RWPE2 (cell line): ENCODE measurements around the gene CCL17.
A peak's percentile ranks its signal among the peaks of the same experiment; 100 is the strongest.

Source experiments
- ATAC-seq: fragments of 200-7000 bp; cut with Tn5 transposase; 3 replicates; pipeline ENCODE4 v1.9.1; 2021; ENCODE audit warnings: low read depth
- DNase-seq: peaks from one replicate; pipeline ENCODE4 v3.0.0-alpha.2; 2020; ENCODE audit warnings: low spot score
- H3K27ac ChIP-seq: fragments of 450-650 bp; 2 replicates; pipeline ENCODE4 v1.5.1; 2017; ENCODE audit warnings: mild to moderate bottlenecking; ENCODE audit not compliant: poor library complexity, severe bottlenecking
- H3K27me3 ChIP-seq: fragments of 250-450 bp; sonication (Bioruptor Pico); 2 replicates; pipeline ENCODE4 v1.5.1; 2021; ENCODE audit warnings: mild to moderate bottlenecking, moderate library complexity; ENCODE audit not compliant: insufficient read depth, poor library complexity, severe bottlenecking
- H3K36me3 ChIP-seq: fragments of 250-450 bp; sonication (Bioruptor Pico); 2 replicates; pipeline ENCODE4 v1.5.1; 2020; ENCODE audit warnings: low read depth, mild to moderate bottlenecking, moderate library complexity
- H3K4me1 ChIP-seq: fragments of 250-450 bp; sonication (Bioruptor Pico); 2 replicates; pipeline ENCODE4 v1.5.1; 2021; ENCODE audit warnings: mild to moderate bottlenecking, moderate library complexity; ENCODE audit not compliant: insufficient read depth, poor library complexity, severe bottlenecking
- H3K4me3 ChIP-seq: fragments of 250-450 bp; sonication (Bioruptor Pico); 2 replicates; pipeline ENCODE4 v1.5.1; 2021; ENCODE audit warnings: mild to moderate bottlenecking, moderate library complexity; ENCODE audit not compliant: severe bottlenecking
- H3K9me3 ChIP-seq: fragments of 250-450 bp; sonication (Bioruptor Pico); 2 replicates; pipeline ENCODE4 v1.5.1; 2021; ENCODE audit warnings: mild to moderate bottlenecking, moderate library complexity; ENCODE audit not compliant: severe bottlenecking
- TF ChIP-seq, protein P1 (sequence below): fragments of 450-650 bp; IDR thresholded peaks from one replicate; pipeline ENCODE4 v1.5.1; 2017; ENCODE audit warnings: mild to moderate bottlenecking, moderate library complexity; ENCODE audit not compliant: poor library complexity, severe bottlenecking

Gene CCL17

DNA sequence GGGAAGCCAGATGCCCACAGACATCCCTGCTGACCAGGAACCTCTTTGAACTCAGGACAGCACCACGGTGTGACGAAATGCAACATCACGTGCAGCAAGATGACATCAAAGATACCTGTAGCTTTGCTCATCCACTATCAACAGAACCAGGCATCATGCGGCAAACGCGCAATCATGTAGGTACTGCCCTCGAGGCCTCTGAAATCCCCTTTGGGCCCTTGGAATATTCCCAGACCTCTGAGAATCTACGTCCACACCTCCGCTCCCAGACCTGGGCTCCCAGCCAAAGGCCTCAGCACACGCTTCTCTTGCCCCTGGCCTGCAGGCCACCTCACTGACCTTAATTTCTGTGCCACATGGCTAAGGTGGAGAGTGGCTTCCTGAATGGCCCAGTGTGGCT, 25.0 kb upstream of the CCL17 start:
- no peaks in the 10 kb centered on the region for H3K9me3 ChIP-seq
- H3K27ac ChIP-seq, result no peak overlapping the region
- H3K36me3 ChIP-seq, result no peaks in the 10 kb centered on the region
- peak; percentile 8; the same call in 2 of the 3 replicates for ATAC-seq
- peak; percentile 74 for DNase-seq
- H3K27me3 ChIP-seq, result no peaks in the 10 kb centered on the region
- TF ChIP-seq, protein P1, sequence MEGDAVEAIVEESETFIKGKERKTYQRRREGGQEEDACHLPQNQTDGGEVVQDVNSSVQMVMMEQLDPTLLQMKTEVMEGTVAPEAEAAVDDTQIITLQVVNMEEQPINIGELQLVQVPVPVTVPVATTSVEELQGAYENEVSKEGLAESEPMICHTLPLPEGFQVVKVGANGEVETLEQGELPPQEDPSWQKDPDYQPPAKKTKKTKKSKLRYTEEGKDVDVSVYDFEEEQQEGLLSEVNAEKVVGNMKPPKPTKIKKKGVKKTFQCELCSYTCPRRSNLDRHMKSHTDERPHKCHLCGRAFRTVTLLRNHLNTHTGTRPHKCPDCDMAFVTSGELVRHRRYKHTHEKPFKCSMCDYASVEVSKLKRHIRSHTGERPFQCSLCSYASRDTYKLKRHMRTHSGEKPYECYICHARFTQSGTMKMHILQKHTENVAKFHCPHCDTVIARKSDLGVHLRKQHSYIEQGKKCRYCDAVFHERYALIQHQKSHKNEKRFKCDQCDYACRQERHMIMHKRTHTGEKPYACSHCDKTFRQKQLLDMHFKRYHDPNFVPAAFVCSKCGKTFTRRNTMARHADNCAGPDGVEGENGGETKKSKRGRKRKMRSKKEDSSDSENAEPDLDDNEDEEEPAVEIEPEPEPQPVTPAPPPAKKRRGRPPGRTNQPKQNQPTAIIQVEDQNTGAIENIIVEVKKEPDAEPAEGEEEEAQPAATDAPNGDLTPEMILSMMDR, result no peak
- no peak overlapping the region for H3K4me3 ChIP-seq
- H3K4me1 ChIP-seq, result peaks cover 29% of the 10 kb centered on the region

GRCh38 chr16:57380671-57381462, 23.7 kb upstream of the CCL17 start:
- Histone ChIP-seq H3K4me3 (no peak overlapping the region), H3K27me3 (no peaks in the 10 kb centered on the region), H3K4me1 (peaks cover 27% of the 10 kb centered on the region), H3K36me3 (no peaks in the 10 kb centered on the region), H3K9me3 (no peaks in the 10 kb centered on the region), H3K27ac (no peak overlapping the region)
- no peak for DNase-seq
- no peak for ATAC-seq
- TF ChIP-seq, protein P1, result no peak

DNA sequence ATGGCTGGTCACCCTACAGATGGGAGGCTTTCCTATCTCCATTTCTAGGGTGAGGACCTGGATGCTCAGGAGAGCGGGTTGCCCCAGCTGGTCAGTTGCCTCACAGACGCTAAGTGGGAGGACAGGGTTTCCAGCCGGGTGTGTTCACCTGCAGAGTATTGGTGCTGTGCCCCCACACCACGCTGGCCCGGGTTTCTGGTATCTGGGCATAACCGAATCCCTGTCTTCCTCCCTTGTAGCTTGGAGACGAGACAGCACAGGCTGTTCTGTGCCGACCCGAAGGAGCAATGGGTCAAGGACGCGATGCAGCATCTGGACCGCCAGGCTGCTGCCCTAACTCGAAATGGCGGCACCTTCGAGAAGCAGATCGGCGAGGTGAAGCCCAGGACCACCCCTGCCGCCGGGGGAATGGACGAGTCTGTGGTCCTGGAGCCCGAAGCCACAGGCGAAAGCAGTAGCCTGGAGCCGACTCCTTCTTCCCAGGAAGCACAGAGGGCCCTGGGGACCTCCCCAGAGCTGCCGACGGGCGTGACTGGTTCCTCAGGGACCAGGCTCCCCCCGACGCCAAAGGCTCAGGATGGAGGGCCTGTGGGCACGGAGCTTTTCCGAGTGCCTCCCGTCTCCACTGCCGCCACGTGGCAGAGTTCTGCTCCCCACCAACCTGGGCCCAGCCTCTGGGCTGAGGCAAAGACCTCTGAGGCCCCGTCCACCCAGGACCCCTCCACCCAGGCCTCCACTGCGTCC, 22.6 kb upstream of the CCL17 start:
- no peak overlapping the region for H3K4me3 ChIP-seq
- no peaks in the 10 kb centered on the region for H3K9me3 ChIP-seq
- peaks cover 24% of the 10 kb centered on the region for H3K4me1 ChIP-seq
- DNase-seq, result no peak
- H3K27ac ChIP-seq, result no peak overlapping the region
- H3K36me3 ChIP-seq, result no peaks in the 10 kb centered on the region
- TF ChIP-seq, protein P1, result no peak
- no peaks in the 10 kb centered on the region for H3K27me3 ChIP-seq
- no peak for ATAC-seq

DNA sequence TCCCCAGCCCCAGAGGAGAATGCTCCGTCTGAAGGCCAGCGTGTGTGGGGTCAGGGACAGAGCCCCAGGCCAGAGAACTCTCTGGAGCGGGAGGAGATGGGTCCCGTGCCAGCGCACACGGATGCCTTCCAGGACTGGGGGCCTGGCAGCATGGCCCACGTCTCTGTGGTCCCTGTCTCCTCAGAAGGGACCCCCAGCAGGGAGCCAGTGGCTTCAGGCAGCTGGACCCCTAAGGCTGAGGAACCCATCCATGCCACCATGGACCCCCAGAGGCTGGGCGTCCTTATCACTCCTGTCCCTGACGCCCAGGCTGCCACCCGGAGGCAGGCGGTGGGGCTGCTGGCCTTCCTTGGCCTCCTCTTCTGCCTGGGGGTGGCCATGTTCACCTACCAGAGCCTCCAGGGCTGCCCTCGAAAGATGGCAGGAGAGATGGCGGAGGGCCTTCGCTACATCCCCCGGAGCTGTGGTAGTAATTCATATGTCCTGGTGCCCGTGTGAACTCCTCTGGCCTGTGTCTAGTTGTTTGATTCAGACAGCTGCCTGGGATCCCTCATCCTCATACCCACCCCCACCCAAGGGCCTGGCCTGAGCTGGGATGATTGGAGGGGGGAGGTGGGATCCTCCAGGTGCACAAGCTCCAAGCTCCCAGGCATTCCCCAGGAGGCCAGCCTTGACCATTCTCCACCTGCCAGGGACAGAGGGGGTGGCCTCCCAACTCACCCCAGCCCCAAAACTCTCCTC, 21.9 kb upstream of the CCL17 start:
- no peaks in the 10 kb centered on the region for H3K27me3 ChIP-seq
- no peak overlapping the region for H3K4me3 ChIP-seq
- TF ChIP-seq, protein P1, result no peak
- no peak overlapping the region for H3K27ac ChIP-seq
- no peaks in the 10 kb centered on the region for H3K36me3 ChIP-seq
- H3K9me3 ChIP-seq, result no peaks in the 10 kb centered on the region
- ATAC-seq (no peak), DNase-seq (no peak)
- H3K4me1 ChIP-seq, result peaks cover 17% of the 10 kb centered on the region
